HG03159 (cell line): ENCODE measurements around the gene FRMD7.
"Not testable (repeated sequence)": the region's sequence is repeated elsewhere in the genome, so short reads cannot be mapped to it uniquely, and the experiment has no call there.

Experiments used
- ATAC-seq: cut with Tn5 transposase; IDR thresholded peaks from one replicate; pipeline ENCODE4 v1.9.1; 2021; ENCODE audit warnings: mild to moderate bottlenecking, moderate library complexity; ENCODE audit not compliant: unreplicated experiment

FRMD7 gene, protein sequence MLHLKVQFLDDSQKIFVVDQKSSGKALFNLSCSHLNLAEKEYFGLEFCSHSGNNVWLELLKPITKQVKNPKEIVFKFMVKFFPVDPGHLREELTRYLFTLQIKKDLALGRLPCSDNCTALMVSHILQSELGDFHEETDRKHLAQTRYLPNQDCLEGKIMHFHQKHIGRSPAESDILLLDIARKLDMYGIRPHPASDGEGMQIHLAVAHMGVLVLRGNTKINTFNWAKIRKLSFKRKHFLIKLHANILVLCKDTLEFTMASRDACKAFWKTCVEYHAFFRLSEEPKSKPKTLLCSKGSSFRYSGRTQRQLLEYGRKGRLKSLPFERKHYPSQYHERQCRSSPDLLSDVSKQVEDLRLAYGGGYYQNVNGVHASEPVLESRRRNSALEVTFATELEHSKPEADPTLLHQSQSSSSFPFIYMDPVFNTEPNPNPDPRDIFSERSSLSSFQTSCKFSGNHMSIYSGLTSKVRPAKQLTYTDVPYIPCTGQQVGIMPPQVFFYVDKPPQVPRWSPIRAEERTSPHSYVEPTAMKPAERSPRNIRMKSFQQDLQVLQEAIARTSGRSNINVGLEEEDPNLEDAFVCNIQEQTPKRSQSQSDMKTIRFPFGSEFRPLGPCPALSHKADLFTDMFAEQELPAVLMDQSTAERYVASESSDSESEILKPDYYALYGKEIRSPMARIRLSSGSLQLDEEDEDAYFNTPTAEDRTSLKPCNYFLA

DNA sequence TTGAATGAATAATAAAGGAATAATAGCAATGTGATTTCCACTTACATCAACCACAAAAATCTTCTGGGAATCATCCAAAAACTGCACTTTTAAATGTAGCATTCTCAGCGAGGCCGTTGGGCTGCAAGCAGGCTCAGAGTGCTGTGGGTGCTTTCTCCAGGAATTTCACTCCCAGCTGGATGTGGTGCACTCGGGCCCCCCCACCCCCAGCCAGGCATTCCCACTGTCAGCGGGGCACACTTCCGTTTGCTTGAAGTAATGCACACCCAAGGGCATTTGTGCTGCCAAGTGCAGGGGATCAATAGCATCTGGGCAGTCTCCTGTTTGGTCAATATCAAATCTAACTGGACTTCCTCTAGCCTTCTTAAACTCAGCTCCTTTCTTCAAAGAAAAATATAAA is at the start of gene FRMD7:
TSS of gene FRMD7 (minus strand) at position 278 of the 400 bp plus-strand sequence. CDS start at position 102, 176 bp downstream.
- no peak for ATAC-seq

DNA sequence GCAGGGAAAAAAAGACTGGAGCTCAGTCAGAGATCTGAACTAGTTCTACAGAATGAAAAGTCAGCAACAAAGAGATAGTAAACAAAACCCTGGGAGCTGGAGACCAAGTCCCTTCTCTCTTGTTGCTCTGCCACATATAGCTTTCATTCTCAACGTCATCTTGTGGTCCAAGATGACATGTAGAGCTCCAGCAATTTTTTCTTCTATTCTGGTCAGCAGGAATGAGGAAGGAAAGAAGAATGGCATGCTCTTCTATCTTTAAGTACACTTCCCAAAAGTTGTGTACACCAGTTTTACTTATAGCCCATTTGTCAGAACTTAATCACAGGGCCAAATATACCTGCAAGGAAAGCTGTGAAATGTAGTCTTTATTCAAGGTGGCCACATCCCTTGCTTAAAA is 45.8 kb upstream of the FRMD7 start:
- no peak for ATAC-seq

GRCh38 chrX:132171881-132172280 is 44.1 kb upstream of the FRMD7 start:
- no peak for ATAC-seq

- no peak for ATAC-seq
Measured at GRCh38 chrX:132171478-132171877, 43.7 kb upstream of the FRMD7 start.

DNA sequence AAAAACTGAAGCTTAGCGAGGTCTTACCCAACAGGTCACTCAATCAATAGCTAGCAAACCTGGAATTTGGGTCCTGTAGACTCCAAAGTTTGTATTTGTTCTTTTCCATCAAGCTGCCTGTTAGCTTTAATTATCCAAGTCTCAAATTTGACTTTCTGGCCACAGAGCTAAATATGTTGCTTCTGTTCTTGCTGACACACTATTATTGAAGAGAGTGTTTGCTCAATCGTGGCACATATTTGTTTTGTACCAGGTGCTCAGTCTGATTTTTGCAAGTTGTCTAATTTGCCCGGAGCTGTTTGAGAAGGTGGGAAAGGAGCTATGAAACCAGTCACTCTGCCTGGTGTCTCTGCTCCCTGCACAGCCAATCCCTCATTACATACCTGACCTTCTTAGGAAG is 41.7 kb upstream of the FRMD7 start:
- no peak for ATAC-seq

- ATAC-seq = no peak
Measured at GRCh38 chrX:132165651-132166050, 37.8 kb upstream of the FRMD7 start.

GRCh38 chrX:132165005-132165404 is 37.2 kb upstream of the FRMD7 start:
- ATAC-seq = no peak

DNA sequence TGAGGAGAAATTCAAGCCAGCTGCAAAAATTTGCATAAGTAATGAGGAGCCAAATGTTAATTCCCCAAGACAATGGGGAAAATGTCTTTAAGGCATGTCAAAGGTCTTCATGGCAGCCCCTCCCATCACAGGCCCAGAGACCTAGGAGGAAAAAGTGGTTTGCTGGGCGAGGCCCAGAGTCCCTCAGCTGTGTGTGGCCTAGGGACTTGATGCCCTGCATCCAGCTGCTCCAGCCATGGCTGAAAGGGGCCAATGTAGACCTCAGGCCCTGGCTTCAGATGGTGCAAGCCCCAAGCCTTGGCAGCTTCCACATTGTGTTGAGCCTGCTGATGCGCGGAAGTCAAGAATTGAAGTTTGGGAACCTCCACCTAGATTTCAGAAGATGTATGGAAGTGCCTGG is 35.3 kb upstream of the FRMD7 start:
- ATAC-seq = not testable (repeated sequence)

DNA sequence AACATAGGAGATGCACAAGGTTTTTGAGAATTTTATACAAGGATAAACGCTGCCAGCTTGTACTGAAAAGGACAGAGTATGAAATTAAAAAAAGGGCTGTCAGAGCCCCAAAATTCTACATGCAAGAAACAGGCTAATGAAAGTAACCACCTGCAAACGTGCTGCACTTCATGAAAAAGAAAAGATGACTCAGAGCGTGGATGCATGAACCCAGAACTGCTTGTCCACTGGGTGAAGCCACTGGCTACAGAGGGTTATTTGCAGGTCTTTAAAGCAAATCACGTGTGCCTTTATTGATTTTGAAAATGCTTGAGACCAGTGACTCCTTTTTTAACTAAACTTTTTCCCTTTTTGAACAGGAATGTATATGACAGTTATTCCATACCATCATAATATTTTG is 25.3 kb upstream of the FRMD7 start:
- no peak for ATAC-seq

- no peak for ATAC-seq
Measured at GRCh38 chrX:132146456-132146855, 18.6 kb upstream of the FRMD7 start.

- ATAC-seq = no peak
Measured at GRCh38 chrX:132144061-132144460, 16.2 kb upstream of the FRMD7 start.

GRCh38 chrX:132125906-132126305 is 1.9 kb downstream of the FRMD7 start:
- no peak for ATAC-seq

DNA sequence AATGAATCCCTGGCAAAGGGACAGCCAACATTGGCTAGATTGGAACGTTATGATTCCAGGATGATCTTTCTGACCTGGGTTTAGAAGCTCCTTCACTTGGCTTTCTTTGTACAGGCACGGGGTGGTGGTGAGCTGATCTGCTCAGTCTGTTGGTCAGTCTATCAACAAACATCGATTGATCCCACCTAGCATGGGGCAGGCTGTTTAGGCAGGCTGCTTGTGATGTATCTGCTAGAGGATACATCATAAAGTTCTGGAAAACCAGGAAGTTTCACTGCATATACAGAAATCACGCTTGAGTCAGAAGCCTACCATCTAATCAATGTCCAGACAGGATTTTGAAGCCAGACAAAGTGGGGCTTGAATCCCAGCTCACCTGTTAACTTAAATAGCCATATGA is 6.9 kb downstream of the FRMD7 start:
- no peak for ATAC-seq

GRCh38 chrX:132119821-132120515 is 7.9 kb downstream of the FRMD7 start:
- no peak for ATAC-seq

- ATAC-seq = no peak
Measured at GRCh38 chrX:132119283-132119682, 8.5 kb downstream of the FRMD7 start.

DNA sequence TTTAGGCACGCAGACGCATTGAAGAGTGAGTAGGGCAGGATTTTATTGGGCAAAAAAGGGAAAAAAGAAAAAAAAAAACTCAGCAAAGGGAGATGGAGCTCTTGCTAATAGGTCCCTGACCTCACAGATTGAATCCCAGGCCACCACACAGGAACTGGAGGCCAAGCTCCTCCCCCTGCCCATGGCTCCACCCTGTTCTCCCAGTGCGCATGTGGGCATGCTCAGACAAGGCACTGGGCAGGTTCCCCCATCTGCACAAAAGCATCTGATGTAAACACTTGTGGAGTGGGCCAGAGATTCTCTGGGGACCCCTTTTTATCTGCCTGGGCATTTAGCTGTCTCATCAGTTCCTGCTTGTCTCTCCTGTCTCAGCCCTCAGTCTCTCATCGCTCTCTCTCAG is 9.5 kb downstream of the FRMD7 start:
- no peak for ATAC-seq

DNA sequence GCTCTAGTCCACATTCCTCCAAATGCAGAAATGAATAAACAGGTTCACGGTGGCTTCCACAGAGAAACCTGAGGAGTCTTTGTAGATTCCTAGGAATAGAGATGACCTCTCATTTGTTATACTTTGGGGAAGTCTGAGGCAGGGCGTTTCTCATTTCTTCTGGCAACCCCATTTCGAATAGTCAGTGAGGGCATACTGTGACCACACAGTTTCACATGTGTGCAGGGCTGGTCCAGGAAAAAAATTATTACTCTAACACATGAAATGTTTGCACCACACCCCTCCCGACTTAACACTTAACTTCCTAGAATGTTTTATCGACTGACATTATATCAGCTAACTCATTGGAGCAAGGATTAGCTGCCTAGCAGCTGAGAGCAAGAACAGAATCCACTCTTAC is 12.0 kb downstream of the FRMD7 start:
- no peak for ATAC-seq

GRCh38 chrX:132114607-132115006 is 13.2 kb downstream of the FRMD7 start:
- no peak for ATAC-seq

- ATAC-seq = no peak
Measured at GRCh38 chrX:132107291-132107690, 20.5 kb downstream of the FRMD7 start.

- no peak for ATAC-seq
Measured at GRCh38 chrX:132101799-132102198, 26.0 kb downstream of the FRMD7 start.

DNA sequence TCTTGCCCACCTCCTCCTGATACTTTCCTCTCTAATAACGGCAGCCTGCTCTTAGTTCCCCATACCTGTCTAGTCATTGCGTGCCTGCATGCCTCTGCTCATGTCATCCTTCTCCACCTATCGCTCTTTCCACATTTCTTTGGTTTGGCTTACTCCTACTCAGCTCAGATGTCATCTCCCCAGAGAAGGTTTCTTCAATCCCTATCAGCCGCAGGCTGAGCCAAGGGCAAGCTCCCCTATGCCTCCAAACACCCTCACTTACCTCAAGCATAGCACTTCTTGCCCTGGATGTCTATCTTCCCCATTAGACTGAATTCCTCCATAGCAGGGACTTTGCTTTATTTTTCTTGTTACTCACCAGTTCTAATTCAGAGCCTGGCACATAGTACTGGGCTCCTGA is 26.6 kb downstream of the FRMD7 start:
- no peak for ATAC-seq

DNA sequence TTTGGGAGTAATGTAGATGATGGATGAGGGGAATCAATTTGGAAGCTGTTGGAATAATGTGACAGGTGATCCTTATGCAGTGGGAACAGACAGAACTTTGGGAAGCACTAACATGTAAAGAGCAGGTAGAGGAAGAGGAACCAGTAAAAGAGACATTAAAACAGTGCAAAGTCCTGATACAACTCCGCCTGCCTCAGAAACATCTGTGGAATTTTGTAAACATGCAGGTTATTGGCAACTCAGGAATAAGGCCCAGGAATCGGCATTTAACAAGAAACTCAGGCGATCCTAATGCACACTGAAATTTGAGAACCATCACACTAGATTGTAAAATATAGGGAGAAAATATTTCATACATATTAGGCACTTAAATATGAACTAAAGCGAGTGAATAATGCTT is 29.1 kb downstream of the FRMD7 start:
- ATAC-seq = not testable (repeated sequence)
